Natural killer cell treated with Interleukin-12 subunit alpha and Interleukin-12 subunit beta and Interleukin-15 and Interleukin-18, amount 100 ng/mL, for 72 hours (primary cell): ENCODE data around the gene EYA4. TPM values are rescaled to one million over a fixed set of nuclear protein-coding genes. Genes with fewer than 3 reads are reported as not detected.

Source experiments
- ATAC-seq, 2 donors: fragments of 150-1000 bp; cut with Tn5 transposase in 1 of 2; sonication (Bioruptor Pico), chemical (Tn5 transposase) in 1 of 2; 2 replicates each; pipeline ENCODE4 v1.10.0; 2021
- DNase-seq: peaks from one replicate; pipeline ENCODE4 v3.0.0; 2022; ENCODE audit warnings: low spot score
- H3K27ac Mint-ChIP-seq, 2 donors: 1 replicate in 1 of 2; 2 replicates in 1 of 2; pipeline ENCODE4 v1.8.0; 2022; ENCODE audit warnings: mixed read lengths in 2 of 2, mild to moderate bottlenecking in 1 of 2, moderate library complexity in 1 of 2
- H3K27me3 Mint-ChIP-seq, 2 donors: 1 replicate in 1 of 2; 2 replicates in 1 of 2; pipeline ENCODE4 v1.8.0; 2022; ENCODE audit warnings: mixed read lengths in 2 of 2
- H3K36me3 Mint-ChIP-seq: one replicate; pipeline ENCODE4 v1.8.0; 2022; ENCODE audit warnings: mixed read lengths
- H3K4me1 Mint-ChIP-seq, 2 donors: 1 replicate in 1 of 2; 2 replicates in 1 of 2; pipeline ENCODE4 v1.8.0; 2022; ENCODE audit warnings: low read depth in 2 of 2, mixed read lengths in 2 of 2, mild to moderate bottlenecking in 1 of 2
- H3K4me3 Mint-ChIP-seq: one replicate; pipeline ENCODE4 v1.8.0; 2022; ENCODE audit warnings: mixed read lengths
- H3K9me3 Mint-ChIP-seq: 2 replicates; pipeline ENCODE4 v1.8.0; 2022; ENCODE audit warnings: mixed read lengths
- total RNA-seq, 2 donors: library from RNA; stranded (reverse); gene quantifications; one replicate each; pipeline ENCODE4 v1.2.3, GENCODE V29; 2022

EYA4 gene
- total RNA-seq, 2 donors from 2014 or later: not detected

DNA sequence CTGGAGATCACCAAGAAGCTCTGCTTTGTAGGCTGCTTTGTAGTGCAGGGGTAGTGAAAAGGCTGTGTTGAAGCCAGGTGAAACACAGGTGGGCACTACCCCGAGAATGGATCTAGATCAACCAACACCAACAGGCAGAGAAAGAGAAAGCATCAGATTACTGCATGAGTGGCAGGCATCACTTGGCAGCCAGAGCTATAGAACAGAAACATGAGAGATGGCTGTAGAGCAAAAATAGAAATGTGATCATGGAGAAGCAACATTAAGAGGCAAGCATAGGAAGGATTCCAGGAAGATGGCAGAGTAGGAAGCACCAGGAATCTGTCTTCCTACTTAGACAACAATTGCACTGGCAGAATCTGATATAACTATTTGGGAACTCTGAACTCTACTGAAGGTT, 336.7 kb downstream of the EYA4 start:
- H3K4me1 Mint-ChIP-seq: no peaks in the 10 kb centered on the region
- ATAC-seq (no peak), DNase-seq (no peak)
- no peaks in the 10 kb centered on the region for H3K36me3 Mint-ChIP-seq
- H3K27ac Mint-ChIP-seq: no peak overlapping the region
- H3K27me3 Mint-ChIP-seq: peaks cover 0 to 8% of the 10 kb centered on the region in 2 donors
- H3K4me3 Mint-ChIP-seq: no peak overlapping the region
- no peaks in the 10 kb centered on the region for H3K9me3 Mint-ChIP-seq
